Measurements from ENCODE around the gene SNRPN.
"Not testable (repeated sequence)": the region's sequence is repeated elsewhere in the genome, so short reads cannot be mapped to it uniquely, and the experiment has no call there.

DNA sequence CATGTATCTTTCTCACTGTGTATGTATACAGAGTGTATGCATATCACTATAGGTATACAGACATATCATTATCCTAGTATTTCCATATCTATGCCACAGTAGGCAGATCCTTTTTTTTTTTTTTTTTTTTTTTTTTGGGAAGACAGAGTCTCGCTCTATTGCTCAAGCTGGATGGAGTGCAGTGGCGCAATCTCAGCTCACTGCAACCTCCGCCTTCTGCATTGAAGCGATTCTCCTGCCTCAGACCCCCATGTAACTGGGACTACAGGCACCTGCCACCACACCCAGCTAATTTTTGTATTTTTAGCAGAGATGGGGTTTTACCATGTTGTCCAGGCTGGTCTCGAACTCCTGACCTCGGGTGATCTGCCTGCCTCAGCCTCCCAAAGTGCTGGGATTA is 32.0 kb upstream of the SNRPN start:
- TF ChIP-seq, protein P1, sequence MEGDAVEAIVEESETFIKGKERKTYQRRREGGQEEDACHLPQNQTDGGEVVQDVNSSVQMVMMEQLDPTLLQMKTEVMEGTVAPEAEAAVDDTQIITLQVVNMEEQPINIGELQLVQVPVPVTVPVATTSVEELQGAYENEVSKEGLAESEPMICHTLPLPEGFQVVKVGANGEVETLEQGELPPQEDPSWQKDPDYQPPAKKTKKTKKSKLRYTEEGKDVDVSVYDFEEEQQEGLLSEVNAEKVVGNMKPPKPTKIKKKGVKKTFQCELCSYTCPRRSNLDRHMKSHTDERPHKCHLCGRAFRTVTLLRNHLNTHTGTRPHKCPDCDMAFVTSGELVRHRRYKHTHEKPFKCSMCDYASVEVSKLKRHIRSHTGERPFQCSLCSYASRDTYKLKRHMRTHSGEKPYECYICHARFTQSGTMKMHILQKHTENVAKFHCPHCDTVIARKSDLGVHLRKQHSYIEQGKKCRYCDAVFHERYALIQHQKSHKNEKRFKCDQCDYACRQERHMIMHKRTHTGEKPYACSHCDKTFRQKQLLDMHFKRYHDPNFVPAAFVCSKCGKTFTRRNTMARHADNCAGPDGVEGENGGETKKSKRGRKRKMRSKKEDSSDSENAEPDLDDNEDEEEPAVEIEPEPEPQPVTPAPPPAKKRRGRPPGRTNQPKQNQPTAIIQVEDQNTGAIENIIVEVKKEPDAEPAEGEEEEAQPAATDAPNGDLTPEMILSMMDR (IDR thresholded peaks at IDR 0.05), result not testable (repeated sequence)
- not testable (repeated sequence) for TF ChIP-seq EZH2, EZH2phosphoT487 (IDR thresholded peaks at IDR 0.05)

Measured in neural progenitor cell (in vitro differentiated cells).